ENCODE data around the gene PPIC. TPM values are rescaled to one million over a fixed set of nuclear protein-coding genes. Genes with fewer than 3 reads are reported as not detected.

Gene PPIC
- total and polyA plus RNA-seq, 2 donors (not counting 3 experiments of a cell fraction or from before 2014, with no cell fraction given) = 26.5 to 36.4 TPM

GRCh38 chr5:122997294-122997693 lies 39.2 kb downstream of the PPIC start:
- CTCF ChIA-PET = no interaction called here
- intact Hi-C loops (cut with micrococcal nuclease) = no loop called here
- no peaks in the 10 kb centered on the region for H3K4me1 ChIP-seq (ENCODE audit: control insufficient read depth, extremely low read depth, insufficient read depth, low read length)
- H4K20me1 ChIP-seq (replicated peaks; ENCODE audit: control insufficient read depth, extremely low read depth, insufficient read depth, low read length) = no peaks in the 10 kb centered on the region
- H3K27ac ChIP-seq (ENCODE audit: insufficient read depth, low read depth, low read length) = no peak overlapping the region
- H3K9ac ChIP-seq (replicated peaks; ENCODE audit: extremely low read depth, insufficient read depth, low read length) = no peak overlapping the region
- no peaks in the 10 kb centered on the region for H3K79me2 ChIP-seq (ENCODE audit: control insufficient read depth, insufficient read depth, low read length)
- H3K4me2 ChIP-seq (ENCODE audit: insufficient read depth, low read length) = no peak overlapping the region
- TF ChIP-seq JUN (IDR thresholded peaks at IDR 0.05; ENCODE audit: borderline replicate concordance, insufficient read depth, insufficient read length, low read depth) (no peak), FOS (IDR thresholded peaks at IDR 0.05; ENCODE audit: borderline replicate concordance, insufficient read depth, low read length) (no peak), GATA2 (IDR thresholded peaks at IDR 0.05; ENCODE audit: insufficient read depth, insufficient read length, low read depth, low read length) (no peak), MAX (IDR thresholded peaks at IDR 0.05; ENCODE audit: insufficient read depth, insufficient read length) (no peak), POLR2AphosphoS5 (IDR thresholded peaks at IDR 0.05; ENCODE audit: insufficient read depth, low read depth, low read length) (no peak), CTCF (IDR thresholded peaks at IDR 0.05; ENCODE audit: extremely low read depth in 1 of 2, insufficient read depth in 1 of 2, low read depth in 1 of 2, low read length in 2 of 2) (no peak), MYC (IDR thresholded peaks at IDR 0.05; ENCODE audit: low read depth, low read length) (no peak), EZH2 (IDR thresholded peaks at IDR 0.05; ENCODE audit: borderline replicate concordance, low read depth, low read length, severe bottlenecking) (no peak), POLR2A (IDR thresholded peaks at IDR 0.05; ENCODE audit: low read depth, low read length) (no peak)
- BruUV-seq (replicated peaks) = no TSS peak
- no peaks in the 10 kb centered on the region for H3K9me1 ChIP-seq (replicated peaks; ENCODE audit: control insufficient read depth, extremely low read depth, insufficient read depth, low read length)
- no peak overlapping the region for H3K4me3 ChIP-seq (replicated peaks in 1 of 3; ENCODE audit: insufficient read depth in 1 of 3, low read depth in 1 of 3, low read length in 3 of 3)
- H3K27me3 ChIP-seq (ENCODE audit: control insufficient read depth in 2 of 2, insufficient read depth in 2 of 2, low read length in 2 of 2) = no peaks in the 10 kb centered on the region
- H3K9me3 ChIP-seq (replicated peaks; ENCODE audit: control insufficient read depth, insufficient read depth, low read length) = no peaks in the 10 kb centered on the region
- DNase-seq (ENCODE audit: low read depth, low spot score) (no peak), FAIRE-seq (no peak)
- dilution Hi-C loops (cut with MboI; ENCODE audit: extremely low pct_ligation_motif_present, low sequenced_read_pairs) = no loop called here
- H3K36me3 ChIP-seq (ENCODE audit: control insufficient read depth in 2 of 2, extremely low read depth in 1 of 2, insufficient read depth in 2 of 2, low read length in 2 of 2) = no peaks in the 10 kb centered on the region
- no peak overlapping the region for H2AFZ ChIP-seq (ENCODE audit: low read depth, low read length)
- POLR2A ChIA-PET = no interaction called here

Data from endothelial cell of umbilical vein (primary cell).